Stimulated activated CD4-positive, alpha-beta T cell treated with anti-CD3 and anti-CD28 coated beads, Interleukin-12 subunit alpha, Interleukin-12 subunit beta, amount 100 ng/mL, for 4 hours (primary cell): ENCODE results near the gene RASIP1.
"Not testable (repeated sequence)": the region's sequence is repeated elsewhere in the genome, so short reads cannot be mapped to it uniquely, and the experiment has no call there.

Source experiments
- DNase-seq: peaks from one replicate; pipeline ENCODE4 v3.0.0-alpha.2; 2020

RASIP1 gene

DNA sequence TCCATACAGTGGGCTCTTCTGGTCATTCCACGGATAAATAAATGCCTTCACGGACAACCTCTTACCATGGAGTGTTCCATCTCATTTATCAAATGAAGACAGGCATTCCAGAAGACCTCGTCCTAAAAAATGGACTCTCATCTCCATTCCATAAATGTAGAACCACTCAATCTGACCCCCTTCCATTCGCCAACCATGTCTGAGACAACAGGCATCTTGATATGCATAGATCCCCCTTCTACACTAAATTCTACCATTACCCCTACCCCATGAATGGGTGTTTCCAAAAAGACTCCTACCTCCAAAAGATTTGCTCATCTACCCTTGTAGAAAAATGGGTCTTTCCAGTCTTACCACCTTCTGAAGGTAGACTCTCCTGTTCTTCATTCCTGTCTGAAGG, 9.0 kb downstream of the RASIP1 start:
- DNase-seq = no peak

DNA sequence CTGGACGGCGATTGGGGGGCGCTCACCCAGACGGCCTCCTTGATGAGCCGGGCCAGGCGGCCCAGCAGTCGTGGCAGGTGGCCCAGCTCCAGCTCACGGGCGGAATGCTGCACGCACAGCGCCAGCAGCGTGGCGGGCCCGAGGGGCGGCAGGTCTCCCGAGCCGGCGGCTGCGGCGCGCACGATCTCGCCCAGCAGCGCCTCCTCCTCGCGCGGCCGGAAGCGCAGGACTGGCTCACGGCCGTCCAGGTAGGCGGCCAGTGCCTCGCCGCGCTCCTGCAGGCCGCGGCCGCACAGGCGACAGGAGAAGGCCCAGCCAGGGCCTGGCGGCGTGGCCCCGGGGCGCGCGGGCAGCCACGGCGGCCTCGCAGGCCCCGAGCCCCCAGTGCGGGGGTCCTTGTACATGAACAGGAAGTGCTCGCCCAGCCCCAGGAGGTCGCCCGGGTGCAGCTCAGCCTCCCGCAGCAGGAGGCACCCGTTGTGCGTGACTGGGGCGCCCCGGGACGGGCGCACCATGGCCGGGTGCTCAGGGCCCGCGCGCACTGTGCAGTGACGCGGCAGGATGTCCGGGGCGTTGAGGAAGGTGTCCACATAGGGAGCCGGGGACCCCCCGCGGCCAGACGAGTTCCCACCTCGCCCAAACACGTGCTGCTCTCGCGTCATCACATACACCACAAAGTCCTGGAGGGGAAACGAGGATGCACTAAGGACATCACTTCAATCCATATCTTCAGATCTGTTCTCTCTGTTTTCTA, 11.3 kb downstream of the RASIP1 start:
- no peak for DNase-seq

DNA sequence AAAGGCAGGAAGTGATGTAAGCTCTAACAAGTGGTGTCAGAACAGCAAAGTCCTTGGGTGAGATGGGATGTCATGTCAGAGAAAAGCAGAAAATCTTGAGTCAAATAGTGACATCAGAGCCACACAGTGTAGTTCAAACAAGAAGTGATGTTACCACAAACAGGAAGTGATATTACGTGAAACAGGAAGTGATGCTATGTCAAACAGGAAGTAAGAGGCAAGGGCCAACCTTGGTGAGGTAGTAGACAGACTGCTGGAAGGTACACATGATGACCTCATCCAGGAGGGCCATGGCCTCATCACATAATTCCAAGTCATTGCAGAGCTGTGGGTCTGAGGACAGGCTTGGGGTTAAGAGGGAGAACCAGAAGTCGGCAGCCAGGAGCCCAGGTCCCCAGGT, 13.9 kb downstream of the RASIP1 start:
- no peak for DNase-seq

DNA sequence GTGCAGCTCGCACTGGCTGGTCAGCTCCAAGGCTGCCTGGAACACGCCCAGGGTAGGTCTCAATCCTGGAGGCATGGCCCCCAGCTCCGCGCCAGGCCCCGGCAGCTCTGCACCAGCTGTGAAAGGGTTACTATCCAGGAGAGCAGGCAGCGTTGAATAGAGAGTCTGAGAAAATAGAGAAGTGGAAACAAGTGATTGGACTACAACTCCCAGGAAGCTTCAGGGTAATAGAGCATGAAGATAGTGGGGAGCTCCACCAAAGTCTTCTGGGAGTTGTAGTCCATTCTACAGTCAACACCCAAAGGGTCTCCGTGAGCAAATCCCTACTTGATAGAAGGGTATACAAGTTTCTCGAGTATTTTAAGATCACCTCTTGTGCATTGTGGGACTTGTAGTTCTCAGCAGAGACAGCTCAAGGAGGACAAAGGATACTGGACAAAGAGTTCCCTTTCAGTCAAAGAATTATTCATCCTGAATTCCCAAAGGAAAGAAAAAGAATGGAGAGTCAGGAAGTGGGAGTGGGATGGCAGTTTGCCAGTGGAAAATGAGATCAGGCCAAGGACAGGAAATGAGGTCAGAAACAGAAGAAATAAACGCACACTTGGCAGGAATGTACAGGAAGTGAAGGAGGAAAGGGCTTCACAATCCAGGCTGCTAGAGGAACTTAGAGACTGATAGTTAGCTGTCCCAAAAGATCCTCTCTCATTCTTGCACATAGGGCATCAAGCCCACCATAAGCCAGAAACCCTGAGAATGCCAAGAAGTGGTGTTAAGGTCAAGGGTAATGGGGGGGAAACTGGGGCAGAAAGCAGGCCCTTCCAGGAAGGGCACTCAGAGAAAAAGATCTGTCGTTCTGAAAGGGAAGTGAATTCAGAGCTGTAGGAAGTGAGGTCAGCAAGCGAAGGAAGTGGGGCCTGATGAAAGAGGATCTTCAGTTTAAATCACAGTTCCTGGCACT, 15.3 kb downstream of the RASIP1 start:
- DNase-seq = no peak

DNA sequence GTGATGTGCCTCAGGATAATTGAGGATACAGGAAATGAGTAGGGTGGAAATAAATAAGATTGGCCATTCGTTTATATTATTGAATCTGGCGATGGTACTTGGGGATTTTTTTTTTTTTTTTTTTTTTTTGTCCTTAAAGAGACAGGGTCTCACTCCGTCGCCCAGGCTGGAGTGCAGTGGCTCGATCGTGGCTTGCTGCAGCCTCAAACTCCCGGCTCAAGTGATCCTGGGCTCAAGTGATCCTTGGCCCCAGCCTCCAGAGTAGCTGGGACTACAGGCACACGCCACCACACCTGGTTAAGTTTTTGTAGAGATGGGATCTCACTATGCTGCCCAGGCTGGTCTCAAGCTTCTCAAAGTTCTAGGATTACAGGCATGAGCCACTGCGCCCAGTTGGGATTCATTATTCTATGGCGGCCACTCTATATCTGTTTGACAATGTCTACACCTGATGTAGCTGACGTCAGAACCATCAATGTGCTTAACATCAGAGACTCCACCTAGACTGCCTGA, 18.2 kb downstream of the RASIP1 start:
- DNase-seq = no peak

DNA sequence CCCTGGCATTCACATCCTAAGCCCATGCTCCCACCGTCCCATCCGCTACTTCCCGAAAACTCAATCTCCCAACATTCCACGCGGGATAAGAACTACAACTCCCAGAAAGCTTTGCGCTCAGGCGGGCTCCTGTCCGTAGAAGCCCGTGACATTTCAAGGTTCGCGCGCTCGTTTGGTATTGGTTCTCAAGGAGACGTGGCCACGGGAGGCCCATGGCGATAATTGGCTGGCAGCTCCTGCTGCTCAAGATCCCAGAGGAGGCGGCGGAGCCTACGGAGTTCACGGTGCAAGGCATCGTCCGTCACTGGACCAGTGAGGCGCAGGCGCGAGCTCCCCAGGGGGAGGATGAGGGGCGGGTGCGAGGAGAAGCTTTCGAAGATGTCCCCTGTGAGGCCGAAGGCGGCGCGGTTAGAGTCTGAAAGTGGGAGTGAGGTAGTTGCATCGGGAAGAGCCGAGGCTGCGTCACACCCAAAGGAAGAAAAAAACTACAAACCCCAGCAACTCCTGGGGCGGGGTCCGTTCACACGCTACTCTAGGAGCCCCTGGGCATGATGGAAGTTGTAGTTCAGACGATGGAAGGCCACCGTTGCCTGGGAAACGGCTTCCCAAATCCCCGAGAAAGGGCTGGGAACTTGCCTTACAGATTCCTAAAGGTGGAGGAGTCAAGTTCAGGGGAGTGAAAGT, 19.7 kb downstream of the RASIP1 start:
- peak; percentile 86 for DNase-seq

DNA sequence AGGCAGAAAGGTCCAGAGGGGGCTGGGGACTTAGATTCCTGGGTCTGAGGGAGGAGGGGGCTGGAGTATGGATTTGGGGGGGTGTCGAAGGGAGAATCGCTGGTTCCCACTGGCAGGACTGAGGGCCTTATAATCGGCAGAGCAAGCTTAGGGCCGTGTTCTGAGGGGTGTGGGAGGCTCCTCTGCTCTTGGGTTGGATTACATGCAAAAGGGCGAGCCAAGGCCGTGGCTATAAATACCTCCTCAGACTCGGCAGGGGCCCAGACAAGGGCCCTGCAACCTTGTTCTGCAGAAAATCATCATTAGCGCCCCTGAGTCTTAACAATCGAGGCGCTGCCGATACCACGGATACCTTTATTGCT, 20.2 kb downstream of the RASIP1 start:
- no peak for DNase-seq

DNA sequence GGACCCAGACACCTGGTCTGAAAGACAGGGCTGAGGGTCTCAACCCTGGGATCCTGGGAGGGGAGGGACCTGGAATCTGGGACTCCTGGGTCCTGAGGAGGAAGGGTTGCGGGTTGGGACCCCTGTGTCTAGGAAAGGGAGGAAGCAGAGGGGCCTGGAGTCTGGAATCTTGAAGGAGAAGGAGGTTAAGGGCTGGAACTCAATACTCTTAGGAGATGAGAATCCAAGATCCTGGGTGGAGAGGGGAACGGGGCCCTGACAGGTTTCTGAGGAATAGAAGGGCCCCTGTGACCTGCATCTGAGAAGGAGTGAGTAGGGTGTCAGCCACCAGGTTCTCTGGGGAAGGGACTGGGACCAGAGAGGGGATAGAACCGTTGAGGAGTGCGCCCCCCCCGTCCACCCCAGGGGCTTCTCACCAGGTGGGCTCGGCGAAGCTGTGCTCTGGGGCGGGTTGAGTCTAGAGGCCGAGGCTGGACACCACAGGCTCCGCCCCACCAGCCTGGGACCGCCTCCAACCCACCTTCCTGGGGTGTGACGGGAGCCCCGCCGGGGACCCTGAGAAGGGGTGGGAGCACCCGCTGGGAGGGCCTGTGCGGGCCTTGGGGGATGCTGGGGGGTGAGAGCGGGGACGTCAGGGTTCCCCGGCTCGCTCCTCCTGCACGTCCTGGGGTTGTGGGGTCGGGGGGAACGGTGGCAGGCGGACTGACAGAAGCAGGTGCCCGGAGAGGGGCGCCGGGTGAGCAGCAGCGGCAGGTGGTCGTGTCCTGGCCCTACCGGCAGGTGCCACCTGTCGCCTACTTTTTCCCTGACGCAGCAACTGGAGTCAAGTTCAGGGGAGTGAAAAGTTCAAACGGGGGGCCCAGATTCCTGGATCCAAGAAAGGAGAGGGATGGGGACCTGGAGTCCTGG, 20.9 kb downstream of the RASIP1 start, which contains the start of gene MAMSTR:
Gene MAMSTR, minus strand, starts transcription at position 463 of the 909 bp plus-strand sequence. CDS start 694 bp downstream, outside the sequence.
- no peak for DNase-seq

DNA sequence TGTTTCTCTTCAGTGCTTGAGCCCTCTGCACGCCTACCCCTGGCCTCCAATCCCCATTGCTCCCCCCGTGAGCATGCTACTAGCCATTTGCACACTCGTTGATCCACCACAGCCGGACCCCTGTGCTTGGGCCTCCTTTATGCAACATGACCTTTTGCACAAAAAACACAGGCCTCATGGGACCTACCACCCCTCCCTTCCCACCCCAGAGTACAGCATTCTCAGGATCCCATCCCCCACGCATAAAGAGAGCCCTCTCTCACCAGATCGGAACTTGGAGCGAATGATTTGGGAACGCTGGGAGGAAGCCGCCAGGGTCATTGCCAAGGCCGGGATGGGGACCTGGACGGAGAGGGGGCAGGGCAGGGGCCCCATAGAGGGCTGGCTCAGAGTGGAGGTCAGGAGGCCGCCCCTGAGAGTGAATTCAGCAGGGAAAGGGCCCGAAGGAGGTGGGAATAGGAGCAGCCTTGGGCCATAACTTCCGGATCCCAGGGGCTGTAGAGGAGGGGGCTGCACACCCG, 21.6 kb downstream of the RASIP1 start:
- DNase-seq = no peak

DNA sequence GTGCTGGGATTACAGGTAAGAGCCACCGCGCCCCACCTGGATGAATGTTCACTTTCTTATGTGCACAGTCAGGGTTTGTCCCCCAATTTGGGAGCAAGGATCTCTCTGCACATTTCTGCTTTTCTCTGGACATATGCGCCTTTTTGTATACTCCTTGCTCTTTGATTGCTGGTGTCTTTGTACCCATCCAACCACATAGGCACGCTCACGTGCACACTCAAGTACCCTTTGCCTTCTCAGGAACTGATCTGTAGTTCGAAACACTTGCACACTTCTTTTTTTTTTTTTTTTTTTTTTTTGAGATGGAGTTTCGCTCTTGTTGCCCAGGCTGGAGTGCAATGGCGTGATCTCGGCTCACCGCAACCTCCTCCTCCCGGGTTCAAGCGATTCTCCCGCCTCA, 22.3 kb downstream of the RASIP1 start:
- DNase-seq = not testable (repeated sequence)

DNA sequence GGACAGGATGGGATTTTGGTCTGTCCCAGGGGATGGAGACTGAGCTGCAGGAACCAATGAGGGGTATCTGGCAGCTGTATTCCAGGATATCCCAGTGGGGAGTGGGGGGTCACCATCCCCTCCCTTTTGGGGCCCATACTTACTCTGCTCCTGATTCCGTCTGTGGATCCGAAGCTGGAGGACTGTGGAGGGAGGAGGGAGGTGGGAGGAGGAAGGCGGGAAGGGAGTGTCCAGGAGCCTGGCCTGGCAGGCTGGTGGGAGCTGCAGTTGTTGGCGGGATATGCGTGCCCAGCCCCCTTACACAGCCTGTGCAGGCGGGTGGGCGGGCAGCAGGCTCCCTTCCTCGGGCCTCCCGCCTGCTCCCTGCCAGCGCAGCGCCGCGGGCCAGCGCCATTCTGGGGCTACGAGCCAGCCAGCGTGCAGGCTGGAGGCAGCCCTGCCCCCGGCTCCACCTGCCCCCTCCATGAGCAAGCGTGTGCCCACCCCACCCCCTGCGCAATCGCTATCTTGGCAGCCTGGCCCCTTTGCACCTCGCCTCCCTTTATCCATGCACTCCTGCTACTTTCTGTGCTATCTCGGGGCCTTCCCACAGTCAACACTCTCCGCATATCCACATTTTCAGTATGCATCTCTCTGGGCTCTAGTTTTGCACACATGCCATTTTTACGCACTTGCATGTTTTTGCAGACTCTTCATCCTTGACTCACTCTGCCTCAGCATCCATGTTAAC, 23.7 kb downstream of the RASIP1 start:
- DNase-seq = no peak

DNA sequence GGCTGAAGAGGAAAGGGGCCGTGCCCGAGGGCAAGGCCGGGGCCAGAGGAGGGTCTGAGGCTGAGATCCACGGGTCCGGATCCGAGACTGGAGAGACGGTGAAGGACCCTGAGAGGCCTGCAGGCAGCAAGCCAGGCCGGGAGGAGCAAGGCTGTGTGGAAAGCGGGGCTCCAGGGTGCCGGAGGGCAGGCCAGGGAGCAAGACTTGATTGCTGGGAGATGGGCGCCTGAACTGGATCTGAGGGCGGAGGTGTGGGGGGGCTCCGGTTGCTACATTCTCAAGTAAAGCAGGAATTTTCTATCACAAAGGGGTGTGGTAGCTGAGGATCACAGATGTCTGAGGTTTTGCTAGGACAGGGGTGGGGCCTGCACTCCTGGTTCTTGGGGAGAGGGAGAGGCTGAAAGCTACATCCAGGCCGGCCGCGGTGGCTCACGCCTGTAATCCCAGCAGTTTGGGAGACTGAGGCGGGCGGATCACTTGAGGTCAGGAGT, 24.7 kb downstream of the RASIP1 start:
- DNase-seq = no peak

DNA sequence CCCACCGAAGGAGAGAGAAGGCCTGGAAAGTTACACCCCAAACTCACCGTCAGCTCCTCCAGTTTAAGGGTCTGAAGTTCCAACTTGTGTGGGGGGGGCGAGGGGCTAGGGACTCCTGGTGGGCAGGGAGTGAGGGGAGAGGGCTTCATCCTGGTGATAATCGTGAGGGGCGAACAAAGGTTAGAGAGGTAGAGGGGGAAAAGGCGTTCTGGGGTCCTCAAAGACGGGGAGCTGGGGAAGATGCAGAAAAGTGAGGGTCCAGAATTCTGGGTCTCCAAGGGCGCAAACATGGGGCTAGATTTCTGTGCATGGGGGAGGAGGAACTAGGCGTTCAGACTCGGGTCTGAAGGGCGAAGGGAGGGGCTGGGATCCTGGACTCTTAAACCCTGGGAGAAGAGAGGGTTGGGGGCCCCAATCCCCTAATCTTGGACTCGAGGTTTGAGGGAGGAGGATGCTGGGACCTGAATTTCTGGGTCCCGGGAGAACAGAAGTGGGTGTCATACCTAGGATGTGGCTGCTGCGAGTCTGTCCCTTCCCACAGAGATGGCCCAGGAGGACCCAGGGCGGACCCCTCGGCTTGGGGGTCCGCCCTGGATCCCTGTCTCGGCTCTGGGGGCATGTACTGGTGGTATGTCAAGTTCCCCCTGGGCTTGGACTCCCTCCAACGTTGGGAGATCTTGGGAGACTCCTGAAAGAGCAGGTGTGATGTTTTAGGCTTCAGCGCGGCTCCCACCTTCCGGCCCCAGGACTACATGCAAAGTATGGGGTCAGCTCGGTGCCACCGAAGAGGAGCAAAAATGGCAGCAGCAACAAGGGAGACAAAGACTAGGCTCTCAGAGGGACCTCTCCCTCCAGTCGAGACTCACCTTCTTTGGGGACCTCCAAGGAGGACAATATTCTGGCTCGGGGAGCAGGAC, 25.4 kb downstream of the RASIP1 start:
- DNase-seq = no peak

DNA sequence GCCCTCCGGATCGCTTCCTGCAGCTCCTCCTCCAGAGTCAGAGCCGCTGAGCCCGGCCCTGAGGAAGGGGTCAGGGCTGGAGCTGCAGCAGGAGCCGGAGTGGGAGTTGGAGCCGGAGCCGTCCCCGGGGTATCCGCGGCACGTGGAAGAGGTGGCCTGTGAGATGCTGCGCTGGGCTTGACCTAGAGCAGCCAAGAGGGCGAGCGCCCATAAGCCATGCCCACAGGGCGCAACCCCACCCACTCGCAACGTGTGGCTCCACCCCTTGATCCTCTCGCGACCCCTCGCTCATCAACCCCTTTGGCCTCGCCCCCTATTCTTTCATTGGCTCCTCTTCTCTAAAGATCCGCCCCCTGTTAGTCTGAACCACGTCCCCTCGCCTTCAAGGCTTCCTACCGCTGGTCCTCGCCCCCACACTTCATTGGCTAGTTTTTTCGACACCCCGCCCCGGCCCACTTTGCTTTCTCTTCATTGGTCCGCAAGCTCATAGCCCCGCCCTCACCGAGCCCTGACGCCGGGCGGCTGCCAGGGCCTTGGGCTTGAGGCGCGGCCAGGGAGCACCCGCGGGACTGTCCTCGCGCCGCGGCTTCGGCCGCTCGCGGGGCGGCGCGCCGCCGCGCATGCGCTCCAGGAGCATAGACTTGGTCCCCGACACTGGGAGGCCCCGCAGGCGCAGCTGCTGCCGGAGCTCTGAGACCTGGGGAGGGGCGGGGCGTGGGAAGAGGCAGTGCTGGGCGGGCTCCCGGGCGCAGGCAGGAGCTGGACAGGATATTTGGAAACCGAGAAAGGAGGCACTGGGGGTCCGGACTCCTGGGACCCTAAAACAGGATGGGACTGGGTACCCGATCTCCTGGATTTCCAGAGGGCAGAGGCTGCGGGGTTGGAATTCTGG, 26.3 kb downstream of the RASIP1 start:
- DNase-seq = peak; percentile 94

DNA sequence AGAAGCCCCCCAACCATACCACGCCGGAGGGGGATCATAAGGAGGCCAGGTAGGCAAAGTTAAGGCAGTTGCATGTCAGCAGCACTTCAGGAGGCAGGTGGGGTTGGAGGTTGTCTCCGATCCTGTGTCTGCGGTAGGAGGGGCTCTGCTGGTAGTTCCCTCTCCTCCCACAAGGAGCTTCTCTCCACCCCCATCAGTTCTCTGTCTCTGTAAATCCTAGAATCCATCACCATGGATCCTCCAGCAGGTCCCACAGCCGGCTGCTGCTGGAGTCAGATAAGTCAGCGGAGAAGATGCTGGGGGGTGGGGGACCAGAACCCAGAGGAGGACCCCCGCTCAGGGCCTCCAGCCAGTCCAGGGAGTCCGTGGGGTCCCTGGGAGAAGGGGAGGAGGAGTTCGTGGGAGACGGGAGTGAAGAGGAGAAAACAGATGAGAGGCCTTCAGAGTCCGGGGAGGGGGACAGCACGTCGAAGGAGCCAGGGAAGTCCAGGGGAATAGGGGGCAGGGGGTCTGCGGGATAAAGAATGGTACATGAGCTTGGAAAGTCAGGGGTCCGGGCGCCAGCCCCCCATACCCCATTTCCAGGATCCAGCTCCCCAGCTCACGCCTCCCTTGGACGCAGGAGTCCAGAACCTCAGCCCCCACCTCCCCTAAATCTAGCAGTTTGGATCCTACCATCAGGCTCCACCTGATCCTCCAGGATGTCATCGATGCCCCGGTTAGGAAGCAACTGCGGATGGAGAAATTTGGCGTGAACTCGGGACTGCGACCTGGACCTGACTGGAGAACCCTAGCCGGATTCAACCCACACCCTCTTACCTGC, 27.2 kb downstream of the RASIP1 start:
- DNase-seq = no peak

DNA sequence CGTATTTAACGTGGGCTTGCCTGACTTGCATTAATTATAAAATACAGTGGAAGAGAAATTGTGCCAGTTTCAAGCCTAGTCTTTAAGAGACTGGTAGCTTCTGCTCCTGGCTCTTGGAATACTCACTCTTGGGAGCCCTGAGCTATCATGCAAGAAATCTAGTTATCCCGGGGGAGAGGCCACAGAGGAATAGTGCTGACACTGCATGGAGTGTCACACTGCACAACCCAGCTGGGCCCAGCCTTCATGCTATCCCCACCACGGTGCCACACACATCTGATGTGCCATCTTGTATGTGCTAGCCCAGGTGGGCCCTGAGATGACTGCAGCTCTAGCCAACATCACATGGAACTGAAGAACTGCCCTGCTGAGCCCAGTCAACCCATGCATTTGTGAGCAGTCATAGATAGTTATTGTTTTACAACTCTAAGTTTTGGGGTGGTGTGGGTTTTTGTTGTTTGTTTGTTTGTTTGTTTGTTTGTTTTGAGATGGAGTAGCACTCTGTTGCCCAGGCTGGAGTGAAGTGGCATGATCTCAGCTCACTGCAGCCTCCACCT, 29.2 kb downstream of the RASIP1 start:
- no peak for DNase-seq

DNA sequence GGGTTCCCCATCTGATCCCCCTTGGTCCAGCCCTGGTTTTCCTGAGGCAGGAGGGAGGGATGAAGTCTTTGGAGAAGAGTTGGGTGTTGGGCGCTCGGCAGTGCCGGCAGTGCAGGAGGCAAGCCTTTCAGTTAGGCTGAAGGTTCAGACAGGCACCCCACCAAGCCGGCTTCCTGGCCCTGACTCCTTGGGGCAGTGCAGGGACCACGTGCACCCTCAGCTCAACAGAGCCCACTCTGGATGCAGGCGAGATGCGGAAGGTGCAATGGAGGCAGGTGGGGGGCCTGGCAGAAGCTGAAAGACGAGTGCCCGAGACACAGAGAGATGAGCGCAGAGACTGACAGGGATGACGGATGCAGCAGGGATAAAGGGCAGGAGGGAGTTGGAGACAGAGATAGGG, 31.9 kb downstream of the RASIP1 start:
- no peak for DNase-seq
